HCT116 (cell line): ENCODE data around the gene IRX2. TPM values are rescaled to one million over a fixed set of nuclear protein-coding genes. Genes with fewer than 3 reads are reported as not detected.

ENCODE experiments used
- ATAC-seq: fragments of 200-7000 bp; cut with Tn5 transposase; 2 replicates; pipeline ENCODE4 v1.9.1; 2020; ENCODE audit warnings: mild to moderate bottlenecking, moderate library complexity
- BruUV-seq: library from RNA; stranded (reverse); fragments of 400-500 nt; replicated peaks from 2 replicates; lab custom pipeline; 2021; lab: Mats Ljungman, UMichigan
- CTCF ChIA-PET: fragments of 300-600 bp; sonication (Branson Sonifier 250); formaldehyde crosslinking; loops from one replicate; lab custom pipeline; 2021; ENCODE audit warnings: antibody characterized with exemption; lab: Charles Lee
- POLR2A ChIA-PET: fragments of 300-600, 350-600 bp; sonication (Branson Sonifier 250); formaldehyde crosslinking; loops from one replicate; lab custom pipeline; 2021; ENCODE audit warnings: antibody characterized with exemption; lab: Charles Lee
- RAD21 ChIA-PET, 2 experiments: fragments of 300-600 bp; sonication (Branson Sonifier 250); formaldehyde crosslinking; loops; one replicate each; lab custom pipeline; 2023; ENCODE audit warnings: low total read pairs in 2 of 2; ENCODE audit not compliant: uncharacterized antibody in 2 of 2, unreplicated experiment in 2 of 2, low non-redundant PET in 1 of 2; lab: Charles Lee
- DNase-seq: peaks from one replicate; pipeline ENCODE4 v3.0.0-alpha.2; 2010; ENCODE audit warnings: low read depth, low spot score
- H2AFZ ChIP-seq: fragments of 200-600 bp; shearing (Covaris generic), sonication (generic); 2 replicates; pipeline ENCODE4 v1.6.1; 2017; ENCODE audit warnings: low read depth, mixed run types, mixed read lengths, antibody characterized with exemption, low read length; ENCODE audit not compliant: poor library complexity, severe bottlenecking
- H3K27ac ChIP-seq: 2 replicates; pipeline ENCODE4 v1.5.1; 2012; ENCODE audit warnings: low read depth, low read length
- H3K27me3 ChIP-seq: fragments of 200-600 bp; sonication (generic); 2 replicates; pipeline ENCODE4 v1.6.1; 2016; ENCODE audit warnings: mixed run types, low read length, mixed read lengths; ENCODE audit not compliant: insufficient read depth
- H3K36me3 ChIP-seq, 2 experiments: fragments of 200-500 bp in 1 of 2; fragments of 200-600 bp in 1 of 2; sonication (Bioruptor generic) in 1 of 2; sonication (generic) in 1 of 2; 2 replicates each; pipeline versions ENCODE4 v1.5.1 to v1.6.1; 2014 to 2016; ENCODE audit warnings: low read length in 2 of 2, inconsistent platforms in 1 of 2, mixed read lengths in 1 of 2, mixed run types in 1 of 2; ENCODE audit not compliant: insufficient read depth in 2 of 2, control insufficient read depth in 1 of 2
- H3K4me1 ChIP-seq, 2 experiments: fragments of 200-600 bp in 1 of 2; sonication (generic) in 1 of 2; 2 replicates each; pipeline versions ENCODE4 v1.5.1 to v1.6.1; 2012 to 2017; ENCODE audit warnings: low read length in 2 of 2, inconsistent platforms in 1 of 2, mild to moderate bottlenecking in 1 of 2, mixed read lengths in 1 of 2, mixed run types in 1 of 2, moderate library complexity in 1 of 2; ENCODE audit not compliant: insufficient read depth in 2 of 2, control insufficient read depth in 1 of 2
- H3K4me2 ChIP-seq: fragments of 200-600 bp; sonication (generic); 2 replicates; pipeline ENCODE4 v1.6.1; 2017; ENCODE audit warnings: mixed run types, low read length, mixed read lengths
- H3K4me3 ChIP-seq, 2 experiments: fragments of 200-600 bp in 1 of 2; sonication (generic) in 1 of 2; replicated peaks in 1 of 2; 2 replicates each; pipeline ENCODE4 v1.5.1; 2011 to 2016; ENCODE audit warnings: low read length in 2 of 2, control low read depth in 1 of 2, low read depth in 1 of 2, mild to moderate bottlenecking in 1 of 2, mixed read lengths in 1 of 2, mixed run types in 1 of 2
- H3K79me2 ChIP-seq: fragments of 200-600 bp; sonication (generic); 2 replicates; pipeline ENCODE4 v1.6.1; 2017; ENCODE audit warnings: mild to moderate bottlenecking, mixed run types, low read length, moderate library complexity, mixed read lengths; ENCODE audit not compliant: insufficient read depth
- H3K9ac ChIP-seq: fragments of 200-600 bp; sonication (generic); 2 replicates; pipeline ENCODE4 v1.6.1; 2016; ENCODE audit warnings: low read length, mixed read lengths
- H3K9me2 ChIP-seq: fragments of 200-600 bp; sonication (generic), shearing (Covaris generic); 2 replicates; pipeline ENCODE4 v1.6.1; 2017; ENCODE audit warnings: mixed run types, mild to moderate bottlenecking, moderate library complexity; ENCODE audit not compliant: insufficient read depth
- H3K9me3 ChIP-seq, 2 experiments: fragments of 200-500 bp in 1 of 2; fragments of 200-600 bp in 1 of 2; sonication (Bioruptor generic) in 1 of 2; sonication (generic) in 1 of 2; 2 replicates each; pipeline ENCODE4 v1.6.1; 2014 to 2017; ENCODE audit warnings: low read length in 2 of 2, mixed read lengths in 2 of 2, inconsistent platforms in 1 of 2, low read depth in 1 of 2, mild to moderate bottlenecking in 1 of 2, mixed run types in 1 of 2, moderate library complexity in 1 of 2; ENCODE audit not compliant: control insufficient read depth in 1 of 2, insufficient read depth in 1 of 2
- H4K20me1 ChIP-seq: fragments of 200-600 bp; sonication (generic), shearing (Covaris generic); 2 replicates; pipeline ENCODE4 v1.6.1; 2017; ENCODE audit warnings: mixed run types, mild to moderate bottlenecking, moderate library complexity; ENCODE audit not compliant: insufficient read depth
- CTCF ChIP-seq, 3 experiments: fragments of 200-600 bp in 1 of 3; sonication (generic) in 1 of 3; IDR thresholded peaks in 2 of 3; conservative IDR thresholded peaks in 1 of 3; 2 replicates each; pipeline ENCODE4 v1.5.1; 2012 to 2017; ENCODE audit warnings: low read depth in 2 of 3, low read length in 2 of 3, antibody characterized with exemption in 1 of 3, borderline replicate concordance in 1 of 3, control low read depth in 1 of 3, mild to moderate bottlenecking in 1 of 3, mixed read lengths in 1 of 3, mixed run types in 1 of 3, moderate library complexity in 1 of 3; ENCODE audit not compliant: insufficient read depth in 1 of 3
- TCF7L2 ChIP-seq: IDR thresholded peaks from 2 replicates; pipeline ENCODE4 v1.7.0; 2011; ENCODE audit warnings: borderline replicate concordance, inconsistent platforms; ENCODE audit not compliant: insufficient read depth, insufficient read length; ENCODE audit errors: extremely low read depth
- intact Hi-C: fragments of 100-400 bp; cut with micrococcal nuclease; formaldehyde crosslinking; loops from 2 replicates; pipeline ENCODE4 v1.10.0; 2022
- total RNA-seq: library from RNA; stranded (reverse); gene quantifications from one replicate; pipeline ENCODE4 v1.2.1, GENCODE V29; 2021; ENCODE audit not compliant: unreplicated experiment

The IRX2 gene
- total RNA-seq, 1 experiment from 2014 or later = not detected

GRCh38 chr5:2737273-2738155 lies 14.0 kb downstream of the IRX2 start:
- BruUV-seq = no TSS peak
- intact Hi-C loops = no loop called here
- H3K9me3 ChIP-seq = peaks cover 0 to 8% of the 10 kb centered on the region in 2 experiments; a peak in 2 of 4 replicates
- no peak overlapping the region for H3K27ac ChIP-seq
- H3K4me1 ChIP-seq = no peaks in the 10 kb centered on the region
- no peaks in the 10 kb centered on the region for H3K36me3 ChIP-seq
- H3K4me3 ChIP-seq = no peak overlapping the region
- ATAC-seq (no peak), DNase-seq (no peak)
- H3K9me2 ChIP-seq = no peaks in the 10 kb centered on the region
- no peak overlapping the region for H2AFZ ChIP-seq
- H3K4me2 ChIP-seq = no peak overlapping the region
- H4K20me1 ChIP-seq = no peaks in the 10 kb centered on the region
- no peak overlapping the region for H3K9ac ChIP-seq
- POLR2A ChIA-PET = no interaction called here
- no peak for TF ChIP-seq TCF7L2
- no peaks in the 10 kb centered on the region for H3K27me3 ChIP-seq
- no peaks in the 10 kb centered on the region for H3K79me2 ChIP-seq
- CTCF ChIA-PET = no interaction called here
- RAD21 ChIA-PET = no interaction called here

DNA sequence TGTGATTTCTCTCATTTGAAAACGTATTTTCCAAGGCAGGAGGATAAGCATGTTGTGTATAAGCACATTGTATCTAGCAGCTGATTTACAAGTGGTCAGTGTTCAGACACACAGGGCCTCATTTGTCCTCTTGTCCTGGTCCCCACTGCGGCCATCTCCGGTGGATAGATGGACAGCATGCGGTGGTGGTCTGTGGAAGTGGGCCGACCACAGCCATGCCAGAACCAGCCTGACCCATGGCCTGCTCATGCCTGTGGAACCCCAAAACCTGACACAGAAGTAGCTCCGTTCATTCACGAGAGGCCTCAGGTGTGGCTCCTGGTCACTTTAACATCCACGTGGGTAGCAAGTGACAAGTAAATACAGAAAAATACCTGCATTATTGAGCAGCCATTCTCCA lies 14.6 kb downstream of the IRX2 start:
- DNase-seq (no peak), ATAC-seq (no peak)
- no peaks in the 10 kb centered on the region for H3K4me1 ChIP-seq
- H4K20me1 ChIP-seq = no peaks in the 10 kb centered on the region
- H3K4me3 ChIP-seq = no peak overlapping the region
- no peak overlapping the region for H3K4me2 ChIP-seq
- H2AFZ ChIP-seq = no peak overlapping the region
- BruUV-seq = no TSS peak
- H3K9me2 ChIP-seq = no peaks in the 10 kb centered on the region
- H3K9me3 ChIP-seq = peaks cover 0 to 13% of the 10 kb centered on the region in 2 experiments; a peak in 2 of 4 replicates
- H3K9ac ChIP-seq = no peak overlapping the region
- H3K27me3 ChIP-seq = no peaks in the 10 kb centered on the region
- POLR2A ChIA-PET = no interaction called here
- no peaks in the 10 kb centered on the region for H3K36me3 ChIP-seq
- CTCF ChIA-PET = no interaction called here
- no peak for TF ChIP-seq CTCF (IDR thresholded peaks at IDR 0.05 in 2 of 3, conservative IDR thresholded peaks at IDR 0.05 in 1 of 3; ENCODE audit: borderline replicate concordance in 1 of 3, insufficient read depth in 1 of 3, low read depth in 2 of 3, low read length in 2 of 3)
- H3K79me2 ChIP-seq = no peaks in the 10 kb centered on the region
- RAD21 ChIA-PET = no interaction called here
- no peak overlapping the region for H3K27ac ChIP-seq
- intact Hi-C loops = no loop called here
